ENCODE measurements around the gene G3BP2. TPM values are rescaled to one million over a fixed set of nuclear protein-coding genes. Genes with fewer than 3 reads are reported as not detected.

Gene G3BP2
- total and polyA plus RNA-seq, 10 of the 15 experiments (the other 5 are each of a cell fraction or from before 2014, with no cell fraction given), result 22.2 to 176 (median 102) TPM

GRCh38 chr4:75673027-75673958 is at the start of gene G3BP2 (continued):
- peak; percentile 64 for TF ChIP-seq E2F8 (IDR thresholded peaks at IDR 0.05; ENCODE audit: low read depth, partially characterized antibody)
- TF ChIP-seq TBL1XR1 (IDR thresholded peaks at IDR 0.05; ENCODE audit: low read depth, low read length), result no peak; the same call in 1 of the 2 replicates
- peak; percentile 74; the same call in 1 of the 2 replicates for TF ChIP-seq TCF3 (IDR thresholded peaks at IDR 0.05; ENCODE audit: borderline replicate concordance, insufficient read depth, low read depth, low read length)
- TF ChIP-seq BRCA1 (IDR thresholded peaks at IDR 0.05; ENCODE audit: low read depth, low read length), result no peak
- no peak for TF ChIP-seq EZH2 (IDR thresholded peaks at IDR 0.05; ENCODE audit: borderline replicate concordance, control insufficient read depth, low read depth, low read length)
- TF ChIP-seq RAD51 (IDR thresholded peaks at IDR 0.05), result no peak
- TF ChIP-seq SMARCA5 (IDR thresholded peaks at IDR 0.05), result peak; percentile 4; the same call in 1 of the 2 replicates
- TF ChIP-seq KLF5 (IDR thresholded peaks at IDR 0.05; ENCODE audit: partially characterized antibody), result peak; percentile 72
- no peak; the same call in 1 of the 2 replicates for TF ChIP-seq ZNF687 (IDR thresholded peaks at IDR 0.05)
- TF ChIP-seq ATF7 (IDR thresholded peaks at IDR 0.05; ENCODE audit: low read depth), result peak; percentile 38; the same call in 1 of the 2 replicates
- no peak for TF ChIP-seq CHD4 (IDR thresholded peaks at IDR 0.05)
- TF ChIP-seq IRF4 (IDR thresholded peaks at IDR 0.05; ENCODE audit: low read depth, low read length), result no peak
- peak; percentile 23; the same call in 1 of the 2 replicates for TF ChIP-seq YY1 (IDR thresholded peaks at IDR 0.05; ENCODE audit: low read depth, low read length)
- TF ChIP-seq SMAD5 (IDR thresholded peaks at IDR 0.05; ENCODE audit: low read depth), result peak; percentile 89; the same call in 1 of the 2 replicates
- TF ChIP-seq ZNF207 (IDR thresholded peaks at IDR 0.05; ENCODE audit: borderline replicate concordance), result no peak
- peak; percentile 31; the same call in 1 of the 2 replicates for TF ChIP-seq RELB (IDR thresholded peaks at IDR 0.05; ENCODE audit: low read depth)
- TF ChIP-seq MYB (IDR thresholded peaks at IDR 0.05; ENCODE audit: borderline replicate concordance, low read depth, low read length), result no peak
- TF ChIP-seq NFXL1 (IDR thresholded peaks at IDR 0.05; ENCODE audit: borderline replicate concordance), result no peak
- TF ChIP-seq CHD2 (IDR thresholded peaks at IDR 0.05; ENCODE audit: borderline replicate concordance, low read depth, low read length), result peak; percentile 48; the same call in 1 of the 2 replicates
- peak; percentile 29 for TF ChIP-seq RELA (IDR thresholded peaks at IDR 0.05; ENCODE audit: borderline replicate concordance, partially characterized antibody)
- peak; percentile 60; the same call in 1 of the 2 replicates for TF ChIP-seq RFX5 (IDR thresholded peaks at IDR 0.05; ENCODE audit: low read depth, low read length)
- TF ChIP-seq FOS (IDR thresholded peaks at IDR 0.05; ENCODE audit: borderline replicate concordance, extremely low read depth, insufficient read length), result no peak
